Sigmoid colon (tissue), 7 donors: ENCODE measurements around the gene SELENOP. TPM values are rescaled to one million over a fixed set of nuclear protein-coding genes. Genes with fewer than 3 reads are reported as not detected.

Experiments
- DNase-seq: peaks from one replicate; pipeline ENCODE4 v3.0.0-alpha.2; 2019
- H3K27ac ChIP-seq, 4 donors: fragments of 200-600 bp; sonication (generic); one replicate each; pipeline ENCODE4 v1.5.1; 2016 to 2019; ENCODE audit warnings: mild to moderate bottlenecking in 1 of 4
- H3K27me3 ChIP-seq, 3 donors: fragments of 200-600 bp; sonication (generic); one replicate each; pipeline ENCODE4 v1.5.1; 2019; ENCODE audit warnings: mild to moderate bottlenecking in 1 of 3
- H3K36me3 ChIP-seq, 4 donors: fragments of 200-600 bp; sonication (generic); one replicate each; pipeline ENCODE4 v1.5.1; 2016 to 2019
- H3K4me1 ChIP-seq, 4 donors: fragments of 200-600 bp; sonication (generic); one replicate each; pipeline ENCODE4 v1.5.1; 2017 to 2019
- H3K4me3 ChIP-seq, 4 donors: fragments of 200-600 bp; sonication (generic); one replicate each; pipeline ENCODE4 v1.5.1; 2017 to 2019; ENCODE audit warnings: mild to moderate bottlenecking in 2 of 4, moderate library complexity in 1 of 4
- H3K9me3 ChIP-seq, 4 donors: fragments of 200-600 bp in 3 of 4; sonication (generic) in 3 of 4; one replicate each; pipeline versions ENCODE4 v1.5.1 to v1.6.1; 2013 to 2019
- CTCF ChIP-seq, 4 experiments: fragments of 450-650 bp in 3 of 4; fragments of 200-600 bp in 1 of 4; IDR thresholded peaks; one replicate each; pipeline ENCODE4 v1.5.1; 2016 to 2019; ENCODE audit warnings: antibody characterized with exemption in 4 of 4, mild to moderate bottlenecking in 3 of 4, moderate library complexity in 2 of 4
- EP300 ChIP-seq, 4 donors: sonication (generic); formaldehyde crosslinking; IDR thresholded peaks; one replicate each; pipeline ENCODE4 v1.6.1; 2017; ENCODE audit warnings: antibody characterized with exemption in 4 of 4
- POLR2A ChIP-seq, 2 donors: fragments of 450-650 bp; IDR thresholded peaks; one replicate each; pipeline ENCODE4 v1.6.1; 2016; ENCODE audit warnings: antibody characterized with exemption in 2 of 2, mild to moderate bottlenecking in 2 of 2, moderate library complexity in 2 of 2
- POLR2AphosphoS5 ChIP-seq, 4 donors: sonication (generic); formaldehyde crosslinking; IDR thresholded peaks; one replicate each; pipeline ENCODE4 v1.6.1; 2017; ENCODE audit warnings: antibody characterized with exemption in 4 of 4
- WGBS, 2 donors: extraction: QIAGEN DNeasy Blood & Tissue Kit; methylation state at CpG; one replicate each; pipeline ENCODE4 v1.1.7; 2013; 5-methylcytosine and 5-hydroxymethylcytosine counted together
- intact Hi-C: fragments of 100-400 bp; cut with DNase I; formaldehyde crosslinking; loops from one replicate; pipeline ENCODE4 v1.15.1; 2023
- polyA plus RNA-seq, 3 donors: library from polyadenylated mRNA; stranded (reverse); fragments of 200-250 nt; gene quantifications; one replicate each; pipeline ENCODE4 v1.2.3, GENCODE V29; 2013
- total RNA-seq, 4 donors: library from RNA; depleted of rRNA; stranded (reverse); fragments of >200 nt; gene quantifications; one replicate each; pipeline ENCODE4 v1.1.0, GENCODE V29; 2016
- donor health status: healthy with polysubstance abuse.
- donor health status: Bipolar disorder and iron deficiency.
- donor health status: healthy.

The SELENOP gene
- total RNA-seq (100 to 1,000 TPM; 261 to 570 (median 382) TPM), polyA plus RNA-seq (1,000 to 10,000 TPM in 1 of 3 donors, 100 to 1,000 TPM in 2; 328 to 1,116 (median 604) TPM)

GRCh38 chr5:42811591-42812446 lies at the start of gene SELENOP:
TSS of gene SELENOP (minus strand) at chr5:42811892. CDS start at chr5:42808353, 3,539 bp downstream.
- TF ChIP-seq POLR2A (IDR thresholded peaks at IDR 0.05) (peak; percentile 61 to 85), EP300 (IDR thresholded peaks at IDR 0.05) (no peak), POLR2AphosphoS5 (IDR thresholded peaks at IDR 0.05) (peak; percentile 81 to 92 (median 89))
- intact Hi-C loops: no loop called here
- Histone ChIP-seq H3K4me1 (peaks cover 0 to 16% (median 9%) of the 10 kb centered on the region in 4 donors), H3K4me3 (peak within 1 kb of the TSS; percentile 25 to 51 (median 44)), H3K9me3 (no peaks in the 10 kb centered on the region), H3K36me3 (peaks cover 0 to 1% (median 0%) of the 10 kb centered on the region in 4 donors), H3K27ac (peak within 1 kb of the TSS; percentile 73 to 77 (median 74)), H3K27me3 (no peaks in the 10 kb centered on the region)
- peak; percentile 81 for DNase-seq
- WGBS, 2 donors: 18 to 28% methylated on average over 8 of the region's 8 CpGs

GRCh38 chr5:42858687-42859086 lies 47.0 kb upstream of the SELENOP start:
- no peaks in the 10 kb centered on the region for H3K9me3 ChIP-seq
- H3K4me1 ChIP-seq: peaks cover 0 to 13% (median 10%) of the 10 kb centered on the region in 4 donors
- WGBS, 2 donors: 9 to 41% methylated on average over 7 of the region's 7 CpGs
- intact Hi-C loops: loop anchor here (5.0 kb wide), 1 partner anchor 51 kb away; no protein-coding TSS in a partner anchor
- DNase-seq: no peak
- TF ChIP-seq POLR2A (IDR thresholded peaks at IDR 0.05) (no peak), CTCF (IDR thresholded peaks at IDR 0.05) (no peak), EP300 (IDR thresholded peaks at IDR 0.05) (no peak), POLR2AphosphoS5 (IDR thresholded peaks at IDR 0.05) (no peak)
- H3K36me3 ChIP-seq: no peaks in the 10 kb centered on the region
- peak overlapping the region; percentile 19 to 52 (median 43) for H3K27ac ChIP-seq
- H3K27me3 ChIP-seq: no peaks in the 10 kb centered on the region
- H3K4me3 ChIP-seq: no peak overlapping the region

- intact Hi-C loops: loop anchor here (5.0 kb wide), 1 partner anchor 51 kb away; no protein-coding TSS in a partner anchor
- Histone ChIP-seq H3K36me3 (no peaks in the 10 kb centered on the region), H3K4me1 (peaks cover 0 to 13% (median 10%) of the 10 kb centered on the region in 4 donors), H3K4me3 (no peak overlapping the region), H3K27me3 (no peaks in the 10 kb centered on the region), H3K9me3 (no peaks in the 10 kb centered on the region), H3K27ac (peak overlapping the region; percentile 19 to 52 (median 43))
- WGBS, 2 donors: 4 to 19% methylated on average over 1 of the region's 1 CpG
- no peak for DNase-seq
- TF ChIP-seq POLR2A (IDR thresholded peaks at IDR 0.05) (no peak), POLR2AphosphoS5 (IDR thresholded peaks at IDR 0.05) (no peak), EP300 (IDR thresholded peaks at IDR 0.05) (no peak), CTCF (IDR thresholded peaks at IDR 0.05) (no peak)
These were observed 46.4 kb upstream of the SELENOP start for GRCh38 chr5:42858031-42858643.

- intact Hi-C loops: loop anchor here (5.0 kb wide), 1 partner anchor 49 kb away; no protein-coding TSS in a partner anchor
- TF ChIP-seq POLR2A (IDR thresholded peaks at IDR 0.05) (no peak), CTCF (IDR thresholded peaks at IDR 0.05) (no peak)
- 29 to 57% methylated on average over 2 of the region's 2 CpGs for WGBS, 2 donors
These were observed 44.1 kb upstream of the SELENOP start for GRCh38 chr5:42855811-42856210.

GRCh38 chr5:42855386-42855785 lies 43.7 kb upstream of the SELENOP start:
- DNase-seq: no peak
- Histone ChIP-seq H3K4me3 (no peak overlapping the region), H3K27me3 (no peaks in the 10 kb centered on the region), H3K9me3 (no peaks in the 10 kb centered on the region), H3K36me3 (no peaks in the 10 kb centered on the region), H3K27ac (no peak overlapping the region), H3K4me1 (peaks cover 0 to 13% (median 10%) of the 10 kb centered on the region in 4 donors)
- TF ChIP-seq POLR2A (IDR thresholded peaks at IDR 0.05) (no peak), CTCF (IDR thresholded peaks at IDR 0.05) (no peak), POLR2AphosphoS5 (IDR thresholded peaks at IDR 0.05) (no peak), EP300 (IDR thresholded peaks at IDR 0.05) (no peak)
- intact Hi-C loops: loop anchor here (5.0 kb wide), 1 partner anchor 48 kb away; no protein-coding TSS in a partner anchor

More at GRCh38 chr5:42855811-42856210, 44.1 kb upstream of the SELENOP start:
- no peak for DNase-seq
- no peaks in the 10 kb centered on the region for H3K9me3 ChIP-seq
- no peak overlapping the region for H3K4me3 ChIP-seq
- H3K4me1 ChIP-seq: peaks cover 0 to 13% (median 10%) of the 10 kb centered on the region in 4 donors
- H3K27me3 ChIP-seq: no peaks in the 10 kb centered on the region
- no peak overlapping the region for H3K27ac ChIP-seq
- no peaks in the 10 kb centered on the region for H3K36me3 ChIP-seq
